PC-3 (cell line): ENCODE measurements around the gene TUBB6.

Source experiments
- CTCF ChIP-seq: fragments of 300-600 bp; sonication (generic); conservative IDR thresholded peaks from 2 replicates; pipeline ENCODE4 v1.5.1; 2017; ENCODE audit warnings: antibody characterized with exemption, low read depth, mild to moderate bottlenecking, low read length
- EZH2 ChIP-seq: fragments of 300-600 bp; sonication (generic); IDR thresholded peaks from one replicate; pipeline ENCODE4 v1.6.1; 2017; ENCODE audit warnings: antibody characterized with exemption, mild to moderate bottlenecking, low read length; ENCODE audit not compliant: unreplicated experiment

- TF ChIP-seq CTCF (no peak), EZH2 (no peak)
Observed at GRCh38 chr18:12336887-12337286, 28.8 kb downstream of the TUBB6 start.
